ENCODE measurements around the gene LARP4B.

The LARP4B gene

DNA sequence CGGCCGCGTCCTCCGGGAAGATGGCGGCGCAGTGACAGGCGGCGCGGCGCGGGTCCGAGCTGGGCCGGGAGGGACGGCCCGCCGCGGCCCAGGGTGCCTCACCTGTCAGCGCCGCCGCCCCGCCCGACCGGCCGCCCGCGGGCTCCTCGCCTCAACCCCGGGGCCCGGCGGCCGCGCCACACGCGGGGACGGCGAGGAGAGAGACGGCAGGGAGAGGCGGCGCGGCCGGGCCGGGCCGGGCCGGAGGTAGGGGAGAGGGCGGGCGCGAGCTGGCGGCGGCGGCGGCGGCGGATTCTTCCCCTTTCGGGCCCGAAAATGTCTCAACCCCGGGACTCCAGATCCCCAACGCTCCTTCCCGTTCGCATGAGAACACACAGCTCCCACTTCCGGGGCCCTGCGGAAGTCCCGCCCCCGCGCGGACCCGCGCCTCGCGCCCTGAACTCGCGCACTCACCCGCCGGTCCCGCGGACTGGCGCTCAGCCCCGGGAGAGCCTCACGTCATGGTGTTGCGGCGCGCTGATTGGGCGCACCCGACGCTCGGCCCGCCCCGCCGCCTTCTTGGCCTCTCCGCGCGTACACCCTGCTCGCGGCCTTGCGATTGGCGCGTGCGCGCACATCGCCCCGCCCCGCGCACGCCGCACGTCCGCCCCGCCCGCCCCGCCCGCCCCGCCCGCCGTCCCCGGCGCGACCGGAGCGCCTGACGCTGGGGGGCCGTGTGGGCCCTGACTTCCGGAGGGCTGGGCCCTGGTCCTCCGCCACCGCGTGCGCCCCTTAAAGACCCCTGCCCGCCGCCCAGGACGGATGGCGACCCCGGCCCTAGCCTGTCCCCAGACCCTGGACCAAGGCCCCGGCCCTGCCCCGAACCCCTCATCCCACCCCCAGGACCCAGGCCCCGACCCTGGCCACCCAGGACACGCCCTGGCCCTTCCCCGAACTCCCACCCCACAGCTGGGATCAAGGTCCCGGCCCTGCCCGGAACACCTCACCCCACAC lies at the start of gene LARP4B:
Gene LARP4B (minus strand): TSS at position 380 of the 993 bp plus-strand sequence. CDS start 45,984 bp downstream, outside the sequence.
- DNase-seq = peak; percentile 95

DNA sequence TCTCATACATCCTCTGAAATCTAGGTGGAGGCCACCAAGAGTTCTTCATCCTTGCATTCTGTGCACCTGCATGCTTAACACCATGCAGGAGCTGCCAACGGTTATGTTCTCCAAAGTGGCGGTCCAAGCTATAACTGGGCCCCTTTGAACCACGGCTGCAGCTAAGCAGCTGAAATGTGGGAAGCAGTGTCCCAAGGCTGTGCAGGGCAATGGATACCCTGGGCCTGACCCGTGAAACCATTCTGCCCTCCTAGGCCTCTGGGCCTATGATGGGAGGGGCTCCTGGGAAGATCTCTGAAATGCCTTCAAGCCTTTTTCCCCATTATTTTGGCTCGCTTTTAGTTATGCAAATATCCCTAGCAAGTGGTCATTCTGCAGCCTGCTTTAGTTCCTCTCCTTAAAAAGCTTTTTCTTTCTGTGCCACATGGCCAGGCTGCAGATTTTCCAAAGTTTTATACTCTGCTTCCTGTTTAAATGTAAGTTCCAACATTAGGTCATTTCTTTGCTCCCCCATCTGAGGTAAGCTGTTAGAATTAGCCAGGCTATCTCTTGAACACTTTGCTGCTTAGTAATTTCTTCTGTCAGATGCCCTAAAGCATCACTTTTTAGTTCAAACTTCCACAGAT lies 49.1 kb upstream of the LARP4B start:
- no peak for DNase-seq

DNA sequence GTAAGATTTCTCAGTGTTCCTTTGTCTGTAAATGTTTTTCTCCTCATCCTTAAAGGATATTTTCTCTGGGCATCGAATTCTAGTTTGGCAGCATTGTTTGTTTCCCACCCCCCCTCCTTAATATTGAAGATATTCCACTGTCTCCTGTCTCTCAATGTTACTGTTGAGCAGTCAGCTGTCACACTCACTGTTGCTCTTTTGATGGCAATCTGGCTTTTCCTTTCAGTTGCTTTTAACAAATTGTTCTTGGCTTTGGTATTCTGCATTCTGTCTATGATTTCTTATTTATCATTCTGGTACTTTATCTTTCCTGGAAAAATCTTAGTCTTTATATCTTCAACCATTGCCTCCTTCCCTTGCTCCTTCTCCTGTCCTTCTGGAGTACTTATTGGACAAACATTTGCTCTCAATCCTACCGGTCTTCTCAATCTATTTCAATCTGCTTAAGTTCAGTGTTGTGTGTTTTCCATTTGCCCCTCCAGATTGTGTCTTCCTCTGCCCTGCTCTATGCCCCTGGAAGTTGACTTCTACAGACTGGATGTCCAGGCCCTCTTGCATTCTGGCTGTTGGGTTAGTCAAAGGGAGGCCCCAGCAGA lies 47.4 kb upstream of the LARP4B start:
- DNase-seq = no peak

DNA sequence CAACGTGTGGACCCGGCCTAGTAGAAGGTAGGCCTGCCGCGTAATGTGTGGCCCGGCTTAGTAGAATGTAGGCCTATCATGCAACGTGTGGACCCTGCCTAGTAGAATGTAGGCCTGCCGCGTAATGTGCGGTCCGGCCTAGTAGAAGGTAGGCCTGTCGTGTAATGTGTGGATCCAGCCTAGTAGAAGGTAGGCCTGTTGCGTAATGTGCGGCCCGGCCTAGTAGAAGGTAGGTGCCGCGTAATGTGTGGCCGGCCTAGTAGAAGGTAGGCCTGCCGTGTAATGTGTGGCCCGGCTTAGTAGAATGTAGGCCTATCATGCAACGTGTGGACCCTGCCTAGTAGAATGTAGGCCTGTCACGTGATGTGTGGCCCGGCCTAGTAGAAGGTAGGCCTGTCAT lies 44.8 kb upstream of the LARP4B start:
- no peak for DNase-seq

DNA sequence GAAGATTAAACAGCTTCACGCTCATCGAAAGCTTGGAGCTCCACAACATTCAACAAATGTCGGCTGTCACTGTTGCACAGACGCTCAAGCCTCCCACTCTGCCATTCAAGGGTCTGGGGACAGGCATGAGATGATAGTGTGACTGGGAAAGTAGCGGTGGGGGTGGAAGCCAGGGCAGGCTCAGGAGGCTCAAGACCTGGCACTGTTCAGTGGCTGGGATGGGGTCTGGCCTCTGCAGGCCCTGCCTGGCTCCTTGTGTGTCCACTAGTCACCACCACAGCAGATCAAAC lies 43.2 kb upstream of the LARP4B start:
- no peak for DNase-seq

DNA sequence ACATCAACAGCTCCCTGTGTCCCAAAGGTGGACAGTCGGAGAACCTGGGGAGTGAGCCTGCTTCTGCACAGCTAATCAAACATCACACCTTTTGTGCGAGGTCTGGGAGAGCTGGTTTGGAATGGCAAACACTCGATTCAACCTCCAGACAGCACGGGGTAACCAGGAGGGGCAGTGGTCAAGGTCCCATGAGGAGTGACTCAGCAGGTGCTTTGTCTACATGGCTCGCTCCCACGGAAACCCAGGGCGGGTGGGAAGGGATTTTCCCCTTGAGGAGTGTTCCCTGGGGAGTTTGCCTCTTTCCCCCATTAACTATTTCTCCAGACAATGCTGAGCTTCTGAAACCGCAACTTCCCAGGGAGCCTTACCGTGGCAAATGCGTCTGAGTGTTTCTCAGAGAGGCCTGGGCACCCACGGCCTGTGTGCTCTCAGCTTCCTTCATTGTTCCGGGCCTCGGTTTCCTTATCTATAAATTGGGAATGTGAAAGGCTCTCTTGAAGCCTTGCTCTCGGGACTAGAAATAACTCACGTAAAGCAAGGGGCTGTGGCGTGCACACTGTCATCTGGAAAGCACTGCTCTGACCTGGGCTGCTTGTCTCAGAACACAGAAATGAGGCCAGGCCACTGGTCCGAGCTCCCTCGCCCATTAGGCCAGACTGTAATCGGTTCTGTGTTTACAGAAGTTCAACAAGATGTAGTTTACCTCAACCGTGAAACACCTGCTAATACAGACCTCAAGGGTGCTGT lies 42.7 kb upstream of the LARP4B start:
- no peak for DNase-seq

DNA sequence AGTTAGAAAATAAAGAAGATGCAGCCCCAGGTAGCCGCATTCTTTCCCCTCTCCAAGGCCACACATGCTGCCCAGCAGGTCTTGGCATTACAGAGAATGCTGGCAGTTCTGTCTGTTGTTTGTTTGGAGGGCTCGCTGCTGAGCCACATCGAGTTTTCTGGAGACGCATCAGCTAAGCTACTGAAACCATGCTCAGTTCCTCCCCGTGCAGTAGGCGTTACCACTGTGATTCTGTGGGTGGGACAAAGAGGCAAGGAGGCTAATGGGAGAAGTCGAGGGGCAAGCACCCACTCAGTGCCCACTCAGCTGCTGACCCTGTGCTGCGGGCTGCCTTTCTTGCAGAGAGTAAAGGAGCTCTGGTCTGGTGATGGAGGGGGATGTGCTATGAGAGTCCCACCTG lies 41.3 kb upstream of the LARP4B start:
- no peak for DNase-seq

DNA sequence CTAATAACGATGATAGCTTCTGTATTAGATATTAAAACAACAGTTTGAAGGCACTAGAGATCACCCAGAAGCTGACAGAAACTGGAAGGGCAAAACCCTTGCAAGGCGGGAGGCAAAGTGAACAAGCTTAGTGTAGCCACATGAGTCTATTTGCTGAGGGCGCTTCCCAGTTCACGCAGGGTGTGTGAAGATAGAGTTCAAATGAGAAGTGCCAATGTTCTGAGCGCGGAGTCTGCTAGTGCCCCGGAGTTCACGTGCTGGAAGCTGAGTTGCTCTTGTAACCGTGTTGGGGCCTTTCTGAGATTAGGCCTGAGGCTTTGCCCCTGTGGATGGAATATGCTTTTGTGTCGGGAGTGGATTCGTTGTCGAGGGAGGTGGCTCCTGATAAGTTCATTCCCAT lies 40.1 kb upstream of the LARP4B start:
- DNase-seq = no peak

DNA sequence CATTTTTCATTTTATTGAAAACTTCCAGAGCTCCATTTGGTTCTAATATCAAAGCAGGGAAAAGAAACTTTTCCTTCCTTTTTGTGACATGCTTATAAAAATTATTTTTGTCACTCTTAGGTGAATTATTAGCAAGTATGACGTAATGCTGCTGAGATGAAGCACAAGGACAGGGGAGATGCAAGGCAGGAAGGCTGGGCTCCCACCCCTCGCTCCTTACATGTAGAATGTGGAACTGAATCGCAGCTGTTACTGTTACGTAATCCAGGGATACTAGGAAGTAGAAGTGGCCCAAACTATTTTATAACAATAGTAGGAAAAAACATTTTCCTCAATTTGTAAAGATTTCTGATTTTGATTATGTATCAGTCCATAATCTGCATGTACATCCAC lies 39.6 kb upstream of the LARP4B start:
- peak; percentile 34 for DNase-seq

DNA sequence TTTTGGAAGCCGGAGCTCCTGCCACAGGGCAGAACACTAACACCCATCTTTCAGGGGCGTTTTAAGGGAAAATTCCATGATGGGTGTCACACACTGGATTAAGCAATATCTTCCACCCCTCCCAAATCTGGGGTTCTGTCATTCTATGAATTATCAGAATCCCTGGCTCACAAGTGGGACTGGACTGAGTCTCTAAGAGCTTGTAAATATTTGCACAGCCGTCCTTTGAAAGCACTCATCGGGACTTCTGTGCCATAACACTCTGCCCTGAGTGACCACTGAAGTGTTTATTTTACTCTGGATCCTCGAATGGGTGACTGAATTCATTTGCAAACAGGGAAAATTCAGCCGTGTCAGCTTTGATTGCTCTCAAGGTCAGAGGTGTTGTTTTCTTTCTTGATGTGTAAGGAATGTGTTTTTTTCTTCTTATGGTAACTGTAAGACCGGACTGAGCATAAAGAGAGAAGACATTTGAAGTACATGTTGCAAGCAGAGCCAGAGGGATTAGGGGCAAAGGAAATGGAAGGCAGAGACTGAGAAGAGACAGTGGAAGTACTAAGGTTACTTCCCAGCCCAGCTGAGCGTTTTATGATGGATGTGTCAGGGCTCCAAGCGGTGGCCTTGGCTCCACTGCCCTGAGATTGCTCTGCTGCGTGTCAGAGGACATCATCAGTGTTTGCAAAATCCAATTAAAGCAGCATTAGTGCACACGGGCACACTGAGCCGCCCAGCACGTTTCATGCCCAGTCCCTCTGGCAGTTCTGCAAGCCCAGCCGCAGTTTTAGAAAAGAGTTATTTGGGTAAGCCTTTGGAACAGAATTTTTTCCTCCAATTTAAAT lies 39.0 kb upstream of the LARP4B start:
- DNase-seq = peak; percentile 88

DNA sequence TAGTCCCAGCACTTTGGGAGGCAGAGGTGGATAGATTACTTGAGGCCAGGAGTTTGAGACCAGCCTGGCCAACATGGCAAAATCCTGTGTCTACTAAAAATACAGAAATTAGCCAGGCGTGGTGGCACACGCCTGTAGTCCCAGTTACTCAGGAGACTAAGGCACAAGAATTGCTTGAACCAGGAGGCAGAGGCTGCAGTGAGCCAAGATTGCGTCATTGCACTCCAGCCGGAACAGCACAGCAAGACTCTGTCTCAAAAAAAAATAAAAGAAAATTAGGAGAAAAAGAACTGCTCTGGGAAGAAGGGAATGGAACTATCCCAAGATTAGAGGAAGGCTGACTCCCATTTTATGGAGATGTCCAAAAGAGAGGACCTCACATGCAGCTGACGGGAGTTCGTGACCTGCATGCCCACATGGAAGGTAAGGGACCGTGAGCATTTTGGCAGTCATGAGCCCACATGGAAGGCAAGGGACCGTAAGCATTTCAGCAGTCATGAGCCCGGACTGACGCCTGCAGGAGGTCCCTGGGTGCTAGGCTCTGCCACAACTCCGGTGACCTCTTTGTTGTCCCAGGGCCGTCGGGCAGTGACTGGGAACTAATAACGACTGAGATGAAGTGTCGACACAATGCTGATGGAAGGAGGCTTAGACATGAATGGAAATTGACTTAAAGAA lies 38.1 kb upstream of the LARP4B start:
- peak; percentile 30 for DNase-seq

DNA sequence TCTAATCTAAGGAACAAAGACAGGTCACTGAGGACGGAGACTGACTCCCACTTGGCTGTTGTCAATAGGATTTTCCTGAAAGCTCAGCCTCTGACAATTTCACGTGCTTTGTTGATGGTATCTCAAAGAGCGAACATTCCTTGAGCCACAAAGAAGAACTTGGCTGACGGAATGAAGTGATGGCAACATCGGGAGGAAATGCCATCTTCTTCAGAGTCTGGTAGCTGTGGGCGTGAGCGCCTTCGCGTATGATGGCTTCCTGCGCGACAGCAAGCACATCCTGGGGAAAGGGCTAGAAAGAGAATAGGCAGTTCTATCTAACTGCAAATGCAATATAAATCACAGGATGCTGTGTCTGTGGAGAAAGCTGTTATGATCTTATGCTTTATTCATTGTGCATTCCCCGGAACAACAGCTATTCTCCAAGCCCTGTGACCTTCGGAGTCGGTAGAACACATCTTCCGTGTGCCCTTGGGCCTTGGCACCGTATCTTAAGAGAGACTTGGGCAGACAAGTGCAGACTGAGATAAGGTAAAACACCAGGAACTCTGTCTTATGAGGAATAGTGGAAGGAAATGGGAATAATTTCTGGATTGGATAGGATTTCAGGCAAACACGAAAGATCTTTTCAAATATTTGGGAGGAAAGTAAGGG lies 37.2 kb upstream of the LARP4B start:
- DNase-seq = no peak

DNA sequence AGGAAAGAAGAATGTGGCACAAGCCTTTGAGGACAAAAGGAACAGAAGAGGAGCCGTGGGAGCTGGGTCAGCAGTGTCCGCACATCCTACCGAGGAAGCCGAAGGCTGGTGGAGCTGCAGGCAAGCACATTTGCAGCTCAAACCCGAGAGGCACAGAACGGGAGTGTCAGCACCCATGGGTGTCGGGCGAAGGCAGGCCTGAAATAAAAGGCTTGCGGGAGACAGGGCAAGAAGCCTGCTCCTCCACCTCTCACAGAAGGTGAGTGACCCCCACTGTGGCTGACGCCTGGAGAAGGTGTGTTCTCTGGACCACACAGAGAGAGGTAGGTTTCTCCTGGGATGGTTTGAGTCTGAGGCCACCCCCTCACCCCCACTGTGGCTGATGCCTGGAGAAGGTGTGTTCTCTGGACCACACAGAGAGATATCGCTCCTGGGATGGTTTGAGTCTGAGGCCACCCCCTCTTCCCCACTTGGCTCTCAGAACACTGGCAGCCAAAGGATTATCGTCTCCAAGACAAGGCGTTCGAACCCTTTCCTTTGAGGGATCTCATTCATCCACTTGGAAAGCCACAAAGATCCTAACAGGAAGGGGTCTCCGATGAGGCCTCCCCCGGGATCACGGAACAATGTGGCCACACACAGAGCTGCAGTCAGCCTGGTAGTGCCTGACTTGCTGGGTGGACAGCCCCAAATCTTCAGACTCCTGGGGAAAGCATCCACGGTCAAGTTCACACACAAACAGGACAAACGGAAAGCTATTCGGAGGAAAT lies 35.1 kb upstream of the LARP4B start:
- no peak for DNase-seq

DNA sequence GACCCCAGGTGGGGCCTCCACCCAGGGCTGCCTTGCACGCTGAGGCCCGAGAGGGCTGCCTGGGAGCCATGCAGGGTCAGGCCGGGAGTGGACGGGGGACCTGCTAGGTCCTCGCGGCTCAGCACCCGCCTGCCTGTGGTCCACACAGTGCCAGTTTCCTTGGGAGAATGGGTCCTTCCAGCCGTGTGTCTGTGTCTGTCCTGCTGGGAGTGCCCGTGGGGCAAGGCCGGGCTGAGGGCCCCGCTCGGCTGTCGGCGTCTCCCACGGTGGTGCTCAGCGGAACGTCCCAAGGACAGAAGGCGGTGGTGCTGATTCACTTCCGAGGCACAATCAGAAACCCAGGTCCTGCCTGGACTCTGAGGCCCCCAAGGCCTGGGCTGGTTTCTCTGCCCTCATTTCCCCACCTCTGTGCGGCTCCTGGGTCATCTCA lies 33.5 kb upstream of the LARP4B start:
- no peak for DNase-seq

DNA sequence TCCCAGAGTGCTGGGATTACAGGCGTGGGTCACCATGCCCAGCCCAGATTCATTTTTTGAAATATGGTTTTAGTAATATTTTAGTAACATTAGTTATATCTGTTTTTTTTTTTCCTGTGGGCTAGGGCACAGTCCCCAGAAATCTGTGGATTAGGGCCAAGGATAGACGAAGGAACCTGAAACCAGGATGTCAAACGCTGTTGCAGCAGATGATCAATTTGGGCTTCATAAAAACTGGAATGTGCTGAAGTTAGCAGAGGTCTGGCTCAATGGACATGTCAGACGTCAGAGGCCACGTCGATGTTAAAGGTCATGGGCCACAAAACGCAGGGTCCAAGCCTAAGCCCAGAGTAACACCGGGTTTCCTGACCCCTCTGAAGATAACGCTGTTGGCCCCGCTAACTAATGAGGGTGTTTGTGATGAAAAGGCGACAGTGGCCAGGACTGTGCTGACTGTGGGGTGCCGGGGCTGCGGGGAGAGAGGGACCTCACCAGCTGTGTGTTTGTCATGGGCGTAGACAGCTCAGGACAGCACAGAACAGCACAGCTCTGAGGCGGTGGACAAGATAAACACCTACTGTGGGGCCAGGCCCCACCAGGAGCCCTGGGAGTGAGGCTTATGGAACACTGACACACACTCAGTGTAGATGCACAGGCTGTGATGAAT lies 32.9 kb upstream of the LARP4B start:
- DNase-seq = no peak

DNA sequence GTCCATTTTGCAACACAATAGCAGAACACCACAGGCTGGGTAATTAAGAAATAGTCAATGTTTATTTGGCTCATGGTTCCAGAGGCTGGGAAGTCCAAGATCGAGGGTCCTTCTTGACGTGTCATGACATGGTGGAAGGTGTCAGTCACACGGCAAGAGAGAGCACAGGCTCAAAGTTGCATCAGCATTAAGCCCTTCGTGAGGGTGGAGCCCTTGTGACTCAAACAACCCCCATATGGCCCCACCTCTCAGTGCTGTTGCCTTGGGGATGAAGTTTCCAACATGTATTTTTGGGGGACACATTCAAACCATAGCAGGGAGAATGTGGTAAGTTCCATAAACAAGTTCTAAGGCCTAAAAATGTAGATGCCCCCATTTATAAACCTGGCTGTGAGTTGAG lies 32.1 kb upstream of the LARP4B start:
- peak; percentile 3 for DNase-seq

DNA sequence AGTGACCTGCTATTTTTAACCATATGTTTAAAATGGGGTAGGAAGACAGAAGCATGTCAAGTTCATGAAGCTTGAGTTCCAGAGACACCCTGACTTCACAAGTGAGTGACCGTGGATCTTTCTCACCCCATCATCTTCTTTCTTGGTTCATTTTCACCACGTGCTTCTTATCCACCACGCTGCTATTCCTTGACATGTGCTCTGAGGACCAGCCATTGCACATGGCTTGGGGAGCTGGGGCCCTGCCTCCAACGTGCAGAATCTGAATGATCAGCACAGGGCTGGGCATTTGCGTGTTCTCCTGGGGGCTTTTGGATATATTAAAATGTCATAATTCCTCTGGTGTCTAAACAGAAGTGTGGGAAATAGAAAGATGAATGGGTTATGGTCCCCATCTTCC lies 31.7 kb upstream of the LARP4B start:
- DNase-seq = no peak

DNA sequence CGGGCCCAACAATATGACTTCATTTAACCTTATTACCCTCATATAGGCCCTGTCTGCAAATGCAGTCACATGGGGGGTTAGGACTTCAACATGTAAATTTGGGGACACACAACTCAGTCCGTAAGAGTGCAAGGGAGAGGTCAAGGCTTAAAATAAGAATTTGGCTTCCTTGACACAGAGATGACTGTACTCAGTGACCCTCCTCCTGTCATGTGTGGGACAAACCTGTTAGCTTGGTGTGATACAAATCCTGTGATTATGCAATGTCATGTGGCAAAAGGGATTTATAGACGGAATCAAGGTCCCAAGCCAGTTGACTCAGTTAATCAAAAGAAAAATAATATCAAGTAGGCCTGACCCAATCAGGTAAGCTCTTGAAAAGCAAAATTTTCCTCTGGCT lies 30.8 kb upstream of the LARP4B start:
- DNase-seq = no peak

DNA sequence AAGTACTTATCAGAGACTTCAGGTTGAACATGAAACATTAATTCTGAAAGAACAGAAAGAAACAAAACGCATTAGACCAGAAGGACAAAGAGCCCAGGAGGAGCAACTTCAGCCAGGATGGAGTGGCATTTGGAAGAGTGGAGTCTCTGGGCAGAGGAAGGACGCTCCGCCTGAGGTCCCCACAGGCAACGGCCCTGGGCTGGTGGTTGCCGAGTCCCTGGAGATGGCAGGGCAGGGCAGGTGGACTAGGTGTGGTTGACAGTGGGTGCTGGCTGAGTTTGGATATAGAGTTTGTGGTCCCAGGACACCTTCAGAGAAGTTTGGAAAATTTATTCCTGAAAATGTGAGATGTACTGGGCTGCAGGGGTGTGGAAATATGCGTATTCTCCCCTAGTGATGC lies 27.4 kb upstream of the LARP4B start:
- DNase-seq = no peak

DNA sequence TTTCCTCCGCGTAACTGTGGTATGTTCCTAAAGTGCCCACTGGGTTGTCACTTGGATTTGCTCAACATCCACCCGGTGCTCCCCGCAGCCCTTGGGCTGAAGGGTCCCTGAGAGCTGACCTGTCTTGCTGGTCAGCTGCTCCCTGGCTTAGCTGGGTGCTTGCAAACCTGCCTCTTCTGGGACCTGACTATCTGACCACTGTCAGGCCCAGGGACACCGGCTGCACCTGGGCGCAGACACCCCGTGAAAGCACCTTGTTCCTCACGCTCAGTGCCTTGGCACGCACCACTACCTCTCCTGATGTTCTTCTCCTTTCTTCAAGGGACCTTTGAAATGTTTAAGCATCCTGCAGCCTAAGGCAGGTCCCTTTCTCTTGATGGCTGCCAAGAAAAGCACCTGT lies 26.6 kb upstream of the LARP4B start:
- DNase-seq = no peak

All from NCI-H82 (cell line).